Activated naive CD8-positive, alpha-beta T cell treated with anti-CD3 and anti-CD28 coated beads, Interleukin-2, amount 10 ng/mL, durations not matched to agents 7 days and 5 days (primary cell): ENCODE results near the gene SCLY. TPM values are rescaled to one million over a fixed set of nuclear protein-coding genes. Genes with fewer than 3 reads are reported as not detected.

Experiments
- ATAC-seq: fragments of 150-1000 bp; cut with Tn5 transposase; one replicate; pipeline ENCODE4 v1.10.0; 2021; ENCODE audit warnings: low read depth, moderate library complexity
- POLR2A ChIA-PET: fragments of 350-600 bp; sonication (Branson Sonifier 250); formaldehyde crosslinking; loops from one replicate; lab custom pipeline; 2021; ENCODE audit warnings: antibody characterized with exemption; lab: Charles Lee
- DNase-seq: peaks from one replicate; pipeline ENCODE4 v3.0.0; 2021
- H3K27ac Mint-ChIP-seq: one replicate; pipeline ENCODE4 v1.8.0; 2022; ENCODE audit warnings: mild to moderate bottlenecking, mixed read lengths
- H3K27me3 Mint-ChIP-seq: one replicate; pipeline ENCODE4 v1.8.0; 2022; ENCODE audit warnings: mild to moderate bottlenecking, moderate library complexity, mixed read lengths
- H3K36me3 Mint-ChIP-seq: one replicate; pipeline ENCODE4 v1.8.0; 2021; ENCODE audit warnings: mild to moderate bottlenecking, mixed read lengths
- H3K4me1 Mint-ChIP-seq: one replicate; pipeline ENCODE4 v1.8.0; 2021; ENCODE audit warnings: mixed read lengths
- H3K4me3 Mint-ChIP-seq: one replicate; pipeline ENCODE4 v1.8.0; 2022; ENCODE audit warnings: mild to moderate bottlenecking, moderate library complexity, mixed read lengths
- H3K9me3 Mint-ChIP-seq: one replicate; pipeline ENCODE4 v1.8.0; 2021; ENCODE audit warnings: mixed read lengths
- total RNA-seq, 2 experiments: library from RNA; stranded (reverse); gene quantifications; one replicate each; pipeline ENCODE4 v1.2.3, GENCODE V29; 2021

The SCLY gene
- total RNA-seq, 2 experiments from 2014 or later: 27.8 to 30.6 TPM

GRCh38 chr2:238120463-238121298, 59.9 kb downstream of the SCLY start:
- peaks cover 2% of the 10 kb centered on the region for H3K4me1 Mint-ChIP-seq
- no peak overlapping the region for H3K27ac Mint-ChIP-seq
- H3K27me3 Mint-ChIP-seq: peaks cover 9% of the 10 kb centered on the region
- POLR2A ChIA-PET: no interaction called here
- ATAC-seq: no peak
- DNase-seq: no peak
- H3K36me3 Mint-ChIP-seq: peaks cover 1% of the 10 kb centered on the region
- no peaks in the 10 kb centered on the region for H3K9me3 Mint-ChIP-seq
- no peak overlapping the region for H3K4me3 Mint-ChIP-seq

GRCh38 chr2:238121511-238122286, 60.9 kb downstream of the SCLY start:
- peaks cover 9% of the 10 kb centered on the region for H3K27me3 Mint-ChIP-seq
- H3K27ac Mint-ChIP-seq: no peak overlapping the region
- DNase-seq: no peak
- ATAC-seq: no peak
- POLR2A ChIA-PET: no interaction called here
- no peak overlapping the region for H3K4me3 Mint-ChIP-seq
- peaks cover 1% of the 10 kb centered on the region for H3K36me3 Mint-ChIP-seq
- no peaks in the 10 kb centered on the region for H3K9me3 Mint-ChIP-seq
- H3K4me1 Mint-ChIP-seq: peaks cover 2% of the 10 kb centered on the region

- H3K4me1 Mint-ChIP-seq: peaks cover 2% of the 10 kb centered on the region
Measured at GRCh38 chr2:238122287-238123217, 61.8 kb downstream of the SCLY start.

DNA sequence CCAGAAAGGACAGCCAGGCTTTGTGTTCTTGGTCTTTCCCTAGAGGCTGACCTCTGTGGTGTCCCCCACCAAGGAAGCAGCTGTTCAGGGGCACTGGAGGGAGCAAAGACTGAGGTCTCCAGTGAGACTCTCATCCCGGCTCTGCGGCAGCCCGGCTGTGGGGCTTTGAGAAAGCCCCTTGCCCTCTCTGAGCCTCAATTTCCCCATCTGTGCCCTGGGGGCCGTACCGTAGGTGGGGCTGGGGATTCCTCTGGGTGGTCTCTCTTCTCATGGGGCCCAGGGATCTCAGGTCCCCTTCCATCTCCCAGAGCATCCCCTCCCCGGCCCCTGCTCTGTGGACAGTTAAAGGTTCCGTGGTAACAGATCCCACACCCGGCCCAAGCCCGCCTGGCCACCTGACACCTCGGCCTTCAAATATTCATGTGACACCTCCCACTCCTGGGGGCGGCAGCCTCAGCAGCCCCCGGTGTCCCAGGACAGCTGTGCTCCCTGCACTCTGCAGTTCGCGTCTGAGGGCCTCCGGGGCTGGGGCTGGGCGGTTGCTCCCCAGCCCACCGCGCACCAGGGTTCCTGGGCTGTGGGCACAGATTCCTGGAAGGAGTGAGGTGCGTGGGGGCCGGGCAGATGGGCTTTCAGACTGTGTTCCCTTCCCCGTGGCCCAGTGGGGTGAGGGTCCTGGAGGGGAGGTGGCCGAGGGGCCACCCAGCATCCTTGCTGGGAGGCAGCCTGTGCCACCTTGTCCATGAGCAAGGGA, 62.6 kb downstream of the SCLY start:
- Mint-ChIP-seq H3K4me1 (peaks cover 2% of the 10 kb centered on the region), H3K36me3 (no peaks in the 10 kb centered on the region), H3K27me3 (peaks cover 5% of the 10 kb centered on the region), H3K4me3 (no peak overlapping the region), H3K27ac (no peak overlapping the region), H3K9me3 (no peaks in the 10 kb centered on the region)
- DNase-seq: no peak
- no peak for ATAC-seq
- POLR2A ChIA-PET: no interaction called here

More at GRCh38 chr2:238122287-238123217, 61.8 kb downstream of the SCLY start:
- Mint-ChIP-seq H3K27ac (no peak overlapping the region), H3K4me3 (no peak overlapping the region), H3K36me3 (peaks cover 1% of the 10 kb centered on the region), H3K27me3 (peaks cover 6% of the 10 kb centered on the region), H3K9me3 (no peaks in the 10 kb centered on the region)
- DNase-seq (no peak), ATAC-seq (no peak)
- POLR2A ChIA-PET: no interaction called here

DNA sequence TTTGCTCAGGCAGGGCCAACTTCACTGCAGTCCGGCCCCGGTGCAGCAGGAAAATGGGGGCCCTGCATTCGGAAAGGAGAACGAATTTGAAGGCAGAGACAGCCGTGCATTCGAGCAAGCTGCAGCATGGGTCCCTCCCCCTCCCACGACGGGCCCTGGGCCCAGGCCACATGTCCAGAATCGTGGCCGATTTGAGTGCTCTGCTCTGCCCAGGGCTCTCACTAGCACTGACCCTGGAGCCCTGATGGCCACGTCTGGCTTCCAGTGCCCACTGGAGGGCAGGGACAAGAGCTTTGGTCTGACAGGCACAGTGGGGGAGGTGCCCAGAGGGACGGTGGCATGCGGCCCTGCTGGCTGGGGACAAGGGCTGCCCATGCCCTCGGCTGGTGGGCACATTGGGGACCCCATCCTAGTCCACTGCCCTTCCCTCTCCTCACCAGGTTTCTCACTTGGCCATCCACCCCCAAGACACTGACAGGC, 63.2 kb downstream of the SCLY start:
- H3K36me3 Mint-ChIP-seq: no peaks in the 10 kb centered on the region
- peaks cover 2% of the 10 kb centered on the region for H3K4me1 Mint-ChIP-seq
- H3K9me3 Mint-ChIP-seq: no peaks in the 10 kb centered on the region
- ATAC-seq (no peak), DNase-seq (no peak)
- POLR2A ChIA-PET: no interaction called here
- no peak overlapping the region for H3K27ac Mint-ChIP-seq
- no peak overlapping the region for H3K4me3 Mint-ChIP-seq
- peaks cover 3% of the 10 kb centered on the region for H3K27me3 Mint-ChIP-seq

GRCh38 chr2:238124488-238125126, 63.8 kb downstream of the SCLY start:
- H3K9me3 Mint-ChIP-seq: no peaks in the 10 kb centered on the region
- H3K4me1 Mint-ChIP-seq: peaks cover 2% of the 10 kb centered on the region
- POLR2A ChIA-PET: no interaction called here
- ATAC-seq: no peak
- H3K27me3 Mint-ChIP-seq: peaks cover 3% of the 10 kb centered on the region
- DNase-seq: no peak
- H3K27ac Mint-ChIP-seq: no peak overlapping the region
- H3K4me3 Mint-ChIP-seq: no peak overlapping the region
- no peaks in the 10 kb centered on the region for H3K36me3 Mint-ChIP-seq

DNA sequence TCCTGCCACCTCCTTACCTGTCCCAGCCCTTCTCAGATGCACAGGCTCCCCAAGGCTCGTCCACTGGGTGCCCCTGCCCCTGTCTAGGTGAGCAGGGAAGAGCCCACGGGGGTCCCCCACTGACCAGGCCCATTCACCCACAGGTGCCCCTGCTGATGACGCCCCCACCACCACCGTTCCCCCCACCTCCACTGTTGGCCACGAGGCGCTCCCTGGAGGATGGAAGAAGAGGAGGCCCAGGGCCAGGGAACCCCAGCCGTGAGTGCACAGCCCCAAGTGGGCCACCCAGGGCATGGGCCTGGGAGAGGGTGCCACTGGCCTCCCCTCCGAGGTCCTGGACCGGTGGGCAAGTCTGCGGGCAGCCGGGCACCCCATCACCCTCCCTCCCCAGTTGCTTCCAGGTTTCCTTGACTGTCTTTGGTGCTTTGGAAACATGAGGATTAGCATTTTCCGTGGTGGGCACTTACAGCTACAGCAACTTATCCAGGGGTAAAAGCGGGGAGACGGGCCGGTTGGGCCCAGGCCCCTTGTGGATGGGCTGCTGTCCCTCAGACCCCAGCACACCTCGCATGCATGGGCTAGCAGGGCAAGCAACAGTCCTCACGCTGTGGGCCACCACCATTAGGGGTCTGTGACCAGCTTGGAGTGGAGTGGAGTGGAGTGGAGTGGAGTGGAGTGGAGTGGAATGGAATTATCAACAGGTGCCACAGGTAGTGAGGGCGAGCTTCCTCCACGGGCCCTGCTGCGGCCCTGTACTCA, 64.5 kb downstream of the SCLY start:
- H3K36me3 Mint-ChIP-seq: no peaks in the 10 kb centered on the region

DNA sequence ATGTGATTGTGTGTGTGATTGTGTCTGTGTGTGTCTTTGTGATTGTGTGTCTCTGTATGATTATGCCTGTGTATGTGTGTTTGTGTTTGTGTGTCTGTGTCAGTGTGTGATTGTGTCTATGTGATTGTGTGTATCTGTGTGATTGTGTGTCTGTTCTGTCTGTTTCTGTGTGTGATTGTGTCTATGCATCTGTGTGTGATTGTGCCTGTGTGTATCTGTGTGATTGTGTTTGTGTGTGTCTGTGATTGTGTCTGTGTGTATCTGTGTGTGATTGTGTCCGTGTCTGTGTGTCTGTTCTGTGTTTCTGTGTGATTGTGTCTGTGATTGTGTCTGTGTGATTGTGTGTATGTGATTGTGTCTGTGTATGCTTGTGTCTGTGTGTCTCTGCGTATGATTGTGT, 65.5 kb downstream of the SCLY start:
- no peak for DNase-seq
- ATAC-seq: no peak
- no peak overlapping the region for H3K4me3 Mint-ChIP-seq
- H3K9me3 Mint-ChIP-seq: no peaks in the 10 kb centered on the region
- peaks cover 3% of the 10 kb centered on the region for H3K27me3 Mint-ChIP-seq
- H3K36me3 Mint-ChIP-seq: no peaks in the 10 kb centered on the region
- POLR2A ChIA-PET: no interaction called here
- H3K27ac Mint-ChIP-seq: no peak overlapping the region
- peaks cover 2% of the 10 kb centered on the region for H3K4me1 Mint-ChIP-seq

More for the DNA sequence above, 64.5 kb downstream of the SCLY start:
- POLR2A ChIA-PET: no interaction called here
- Mint-ChIP-seq H3K4me1 (peaks cover 2% of the 10 kb centered on the region), H3K27ac (no peak overlapping the region), H3K27me3 (peaks cover 3% of the 10 kb centered on the region), H3K4me3 (no peak overlapping the region), H3K9me3 (no peaks in the 10 kb centered on the region)
- no peak for ATAC-seq
- DNase-seq: no peak

- POLR2A ChIA-PET: interaction anchor here (0.6 kb wide), 1 partner anchor 51 kb away, joined by 4 read pairs; no protein-coding TSS in a partner anchor
- no peaks in the 10 kb centered on the region for H3K36me3 Mint-ChIP-seq
- peaks cover 2% of the 10 kb centered on the region for H3K4me1 Mint-ChIP-seq
- DNase-seq: no peak
- ATAC-seq: no peak
- H3K27ac Mint-ChIP-seq: no peak overlapping the region
- peaks cover 3% of the 10 kb centered on the region for H3K27me3 Mint-ChIP-seq
- H3K9me3 Mint-ChIP-seq: no peaks in the 10 kb centered on the region
- H3K4me3 Mint-ChIP-seq: no peak overlapping the region
Measured at GRCh38 chr2:238126775-238127164, 66.0 kb downstream of the SCLY start.

GRCh38 chr2:238127165-238128060, 66.6 kb downstream of the SCLY start:
- Mint-ChIP-seq H3K36me3 (no peaks in the 10 kb centered on the region), H3K4me3 (no peak overlapping the region), H3K9me3 (no peaks in the 10 kb centered on the region), H3K4me1 (peaks cover 2% of the 10 kb centered on the region), H3K27ac (no peak overlapping the region), H3K27me3 (peaks cover 3% of the 10 kb centered on the region)
- peak; percentile 77 for ATAC-seq
- POLR2A ChIA-PET: interaction anchor here (0.6 kb wide), 1 partner anchor 52 kb away, joined by 4 read pairs; no protein-coding TSS in a partner anchor
- peak; percentile 51 for DNase-seq

- Mint-ChIP-seq H3K4me1 (peaks cover 2% of the 10 kb centered on the region), H3K27ac (no peak overlapping the region), H3K27me3 (peaks cover 3% of the 10 kb centered on the region), H3K4me3 (no peak overlapping the region), H3K9me3 (no peaks in the 10 kb centered on the region), H3K36me3 (no peaks in the 10 kb centered on the region)
- ATAC-seq (no peak), DNase-seq (no peak)
- POLR2A ChIA-PET: no interaction called here
Measured at GRCh38 chr2:238128061-238128440, 67.2 kb downstream of the SCLY start.
